ENCODE data around the gene MRPL38.
"Not testable (repeated sequence)": the region's sequence is repeated elsewhere in the genome, so short reads cannot be mapped to it uniquely, and the experiment has no call there.

The MRPL38 gene

DNA sequence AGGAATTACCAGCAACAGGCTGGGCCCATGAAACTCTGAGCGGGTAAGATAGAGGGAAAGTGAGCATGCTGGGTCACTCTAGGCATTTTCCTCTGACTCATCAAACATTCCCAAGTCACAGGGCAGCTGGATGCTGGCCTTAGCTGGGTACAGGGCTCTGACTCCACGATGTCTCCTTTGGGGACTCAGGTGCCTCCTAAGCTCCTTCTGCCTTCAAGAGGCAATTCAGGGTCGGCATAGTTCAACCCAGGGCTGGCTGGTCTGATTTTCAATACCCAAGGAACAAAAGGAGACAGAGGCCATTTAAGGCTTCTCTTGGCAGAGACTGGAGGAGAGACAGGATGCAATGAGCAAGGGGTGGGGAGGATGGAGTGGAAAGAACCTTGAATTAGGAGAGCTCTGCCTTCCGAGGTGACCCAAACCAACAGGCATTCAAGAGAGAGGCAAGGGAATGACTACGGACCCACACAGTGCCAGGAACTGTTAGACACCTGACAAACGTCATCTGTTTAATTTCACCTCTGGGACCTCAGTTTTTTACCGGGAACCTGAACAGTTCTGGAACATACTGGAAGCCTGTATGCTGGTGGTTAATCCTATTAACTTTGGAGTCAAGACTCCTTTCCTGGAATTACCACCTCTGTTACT lies 50.5 kb downstream of the MRPL38 start:
- Histone ChIP-seq H3K9ac (ENCODE audit: low read depth, low read length) (peak overlapping the region; percentile 64; the same call in 1 of the 2 replicates), H3K27ac (ENCODE audit: low read length) (no peak overlapping the region), H3K27me3 (ENCODE audit: insufficient read depth, low read length) (no peaks in the 10 kb centered on the region), H3K4me3 (ENCODE audit: low read length) (peak overlapping the region; percentile 88), H3K9me3 (ENCODE audit: insufficient read depth, low read depth, low read length) (no peaks in the 10 kb centered on the region), H3K36me3 (ENCODE audit: insufficient read depth, low read depth, low read length) (peaks cover 21% of the 10 kb centered on the region), H3K4me1 (ENCODE audit: insufficient read depth, low read length) (peaks cover 8% of the 10 kb centered on the region; the same call in 1 of the 2 replicates)

DNA sequence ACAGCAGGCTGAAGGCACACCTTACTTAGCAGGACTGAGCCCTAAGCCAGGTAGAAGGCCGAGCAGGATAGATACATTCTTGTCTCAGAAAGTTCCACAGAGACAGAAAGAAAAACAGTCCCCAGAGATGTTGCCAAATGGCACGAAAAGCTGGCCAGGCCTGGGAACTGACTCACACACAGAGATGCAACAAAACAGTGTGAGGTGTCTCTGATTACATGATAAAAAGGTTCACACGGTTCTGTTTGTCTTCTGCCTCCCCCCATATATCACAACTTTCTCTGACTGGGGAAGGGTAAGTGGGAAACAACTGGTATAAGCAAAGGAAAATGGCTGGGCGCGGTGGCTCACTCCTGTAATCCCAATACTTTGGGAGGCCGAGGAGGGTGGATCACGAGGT lies 51.3 kb downstream of the MRPL38 start:
- Histone ChIP-seq H3K4me3 (ENCODE audit: low read length) (no peak overlapping the region), H3K27ac (ENCODE audit: low read length) (no peak overlapping the region), H3K27me3 (ENCODE audit: insufficient read depth, low read length) (no peaks in the 10 kb centered on the region), H3K9ac (ENCODE audit: low read depth, low read length) (no peak overlapping the region), H3K4me1 (ENCODE audit: insufficient read depth, low read length) (peaks cover 8% of the 10 kb centered on the region; the same call in 1 of the 2 replicates), H3K36me3 (ENCODE audit: insufficient read depth, low read depth, low read length) (peaks cover 27% of the 10 kb centered on the region), H3K9me3 (ENCODE audit: insufficient read depth, low read depth, low read length) (no peaks in the 10 kb centered on the region)

DNA sequence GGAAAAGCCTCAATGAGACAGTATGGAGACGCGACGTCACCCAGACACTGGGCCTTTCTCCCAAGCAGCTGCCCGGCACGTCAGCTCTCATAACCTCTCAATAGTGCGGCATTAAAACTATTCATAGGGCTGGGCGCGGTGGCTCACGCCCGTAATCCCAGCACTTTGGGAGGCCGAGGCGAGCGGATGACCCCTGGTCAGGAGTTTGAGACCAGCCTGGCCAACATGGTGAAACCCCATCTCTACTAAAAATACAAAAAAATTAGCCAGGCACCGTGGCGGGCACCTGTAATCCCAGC lies 53.0 kb downstream of the MRPL38 start:
- not testable (repeated sequence) for H3K27me3 ChIP-seq (ENCODE audit: insufficient read depth, low read length); H3K4me1 ChIP-seq (ENCODE audit: insufficient read depth, low read length); H3K4me3 ChIP-seq (ENCODE audit: low read length); H3K9me3 ChIP-seq (ENCODE audit: insufficient read depth, low read depth, low read length); H3K27ac ChIP-seq (ENCODE audit: low read length); H3K9ac ChIP-seq (ENCODE audit: low read depth, low read length)
- peaks cover 44% of the 10 kb centered on the region for H3K36me3 ChIP-seq (ENCODE audit: insufficient read depth, low read depth, low read length)

DNA sequence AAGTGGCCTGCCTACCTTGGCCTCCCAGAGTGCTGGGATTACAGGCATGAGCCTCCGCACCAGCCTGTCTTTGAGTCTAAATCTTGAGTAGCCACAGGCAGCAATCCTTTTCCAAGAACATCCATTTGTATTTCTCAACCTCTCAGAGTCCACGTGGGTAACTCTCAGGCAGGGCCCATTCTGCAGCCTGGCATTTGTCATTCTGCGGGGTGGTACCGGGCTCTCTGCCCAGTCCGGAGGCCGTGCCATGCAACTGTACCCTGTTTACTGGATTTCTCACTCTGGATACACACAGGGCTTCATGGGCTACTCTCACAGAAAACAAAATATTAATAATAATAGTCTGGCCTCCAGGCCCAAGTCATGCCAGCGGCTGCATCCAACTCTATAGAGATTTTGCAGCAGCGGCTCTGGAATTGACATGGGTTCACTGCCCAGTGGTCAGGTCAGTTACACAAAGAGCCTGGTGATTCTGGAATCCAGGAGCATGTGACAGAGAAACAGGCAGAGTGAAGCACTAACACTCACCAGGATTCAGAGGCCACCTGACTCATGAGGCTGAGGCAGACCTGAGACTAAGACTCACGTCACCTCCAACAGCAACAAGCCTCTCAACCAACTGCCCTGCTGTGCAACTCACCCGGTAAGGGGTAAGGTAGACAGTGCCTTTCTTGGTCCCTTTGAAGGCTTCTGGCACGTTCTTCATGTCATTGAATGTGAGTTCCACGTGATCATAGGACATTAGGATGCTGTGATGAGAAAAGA lies 53.6 kb downstream of the MRPL38 start:
- Histone ChIP-seq H3K4me1 (ENCODE audit: insufficient read depth, low read length) (peaks cover 5% of the 10 kb centered on the region; the same call in 1 of the 2 replicates), H3K27ac (ENCODE audit: low read length) (no peak overlapping the region), H3K36me3 (ENCODE audit: insufficient read depth, low read depth, low read length) (peaks cover 49% of the 10 kb centered on the region), H3K9me3 (ENCODE audit: insufficient read depth, low read depth, low read length) (no peaks in the 10 kb centered on the region), H3K27me3 (ENCODE audit: insufficient read depth, low read length) (no peaks in the 10 kb centered on the region), H3K9ac (ENCODE audit: low read depth, low read length) (no peak overlapping the region), H3K4me3 (ENCODE audit: low read length) (no peak overlapping the region)

DNA sequence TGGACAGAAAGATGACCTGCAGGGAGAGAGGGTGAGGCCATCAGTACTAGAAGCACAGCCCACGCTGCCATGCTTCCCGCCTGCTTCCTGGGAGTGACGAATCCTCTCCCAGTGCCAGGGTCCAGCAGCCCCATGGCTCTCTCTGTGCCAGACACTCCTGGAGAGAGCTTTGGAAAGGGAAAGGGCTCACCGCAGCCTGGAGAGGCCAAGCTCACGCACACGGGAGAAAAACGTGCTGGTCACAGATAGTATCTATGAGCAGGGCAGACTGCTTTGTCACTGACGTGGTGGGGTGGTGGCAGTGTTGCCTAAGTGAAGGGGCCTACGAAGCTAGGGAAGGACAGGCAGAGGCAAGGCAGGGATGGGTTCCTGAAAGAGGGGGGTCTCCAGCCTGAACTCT lies 55.0 kb downstream of the MRPL38 start:
- peaks cover 11% of the 10 kb centered on the region; the same call in 1 of the 2 replicates for H3K4me1 ChIP-seq (ENCODE audit: insufficient read depth, low read length)
- H3K36me3 ChIP-seq (ENCODE audit: insufficient read depth, low read depth, low read length): peaks cover 53% of the 10 kb centered on the region

DNA sequence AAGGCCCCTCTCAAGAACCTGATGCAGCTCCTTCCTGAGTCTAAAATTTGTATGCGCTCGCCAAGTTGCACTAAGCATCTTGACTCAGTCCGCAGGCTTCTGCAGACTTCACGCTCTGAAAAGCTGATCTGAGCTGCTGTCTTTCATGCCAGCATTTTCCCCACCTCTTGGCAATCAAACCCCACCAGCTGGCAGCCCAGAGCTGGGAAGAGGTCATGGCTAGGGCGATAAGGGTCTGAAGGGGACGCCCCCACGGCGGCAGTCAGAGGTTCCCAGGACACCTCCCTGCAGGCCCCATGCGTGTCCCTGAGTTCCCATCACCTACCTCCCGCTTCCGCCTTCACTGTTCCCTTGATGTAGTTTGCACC lies 55.4 kb downstream of the MRPL38 start:
- Histone ChIP-seq H3K4me3 (ENCODE audit: low read length) (no peak overlapping the region), H3K4me1 (ENCODE audit: insufficient read depth, low read length) (peaks cover 8% of the 10 kb centered on the region; the same call in 1 of the 2 replicates), H3K9ac (ENCODE audit: low read depth, low read length) (no peak overlapping the region), H3K36me3 (ENCODE audit: insufficient read depth, low read depth, low read length) (peaks cover 53% of the 10 kb centered on the region), H3K27me3 (ENCODE audit: insufficient read depth, low read length) (no peaks in the 10 kb centered on the region), H3K27ac (ENCODE audit: low read length) (no peak overlapping the region), H3K9me3 (ENCODE audit: insufficient read depth, low read depth, low read length) (no peaks in the 10 kb centered on the region)

More for the DNA sequence above, 55.0 kb downstream of the MRPL38 start:
- no peak overlapping the region for H3K4me3 ChIP-seq (ENCODE audit: low read length)
- no peaks in the 10 kb centered on the region for H3K9me3 ChIP-seq (ENCODE audit: insufficient read depth, low read depth, low read length)
- H3K27ac ChIP-seq (ENCODE audit: low read length): no peak overlapping the region
- no peaks in the 10 kb centered on the region for H3K27me3 ChIP-seq (ENCODE audit: insufficient read depth, low read length)
- no peak overlapping the region for H3K9ac ChIP-seq (ENCODE audit: low read depth, low read length)

All from iPS-20b (cell line).